Transverse colon (tissue), 4 donors: ENCODE data around the gene NCKIPSD.

Experiments
- CTCF ChIP-seq, 5 experiments: fragments of 200-600 bp in 3 of 5; fragments of 450-650 bp in 2 of 5; sonication (generic) in 3 of 5; IDR thresholded peaks; 1 replicate in 2 of 5; 2 replicates in 3 of 5; pipeline ENCODE4 v1.5.1; 2016 to 2017; ENCODE audit warnings: antibody characterized with exemption in 5 of 5, inconsistent platforms in 3 of 5, mild to moderate bottlenecking in 2 of 5, moderate library complexity in 1 of 5
- EP300 ChIP-seq: sonication (generic); formaldehyde crosslinking; IDR thresholded peaks from one replicate; pipeline ENCODE4 v1.6.1; 2017; ENCODE audit warnings: antibody characterized with exemption, low read depth
- POLR2A ChIP-seq: fragments of 450-650 bp; IDR thresholded peaks from one replicate; pipeline ENCODE4 v1.6.1; 2016; ENCODE audit warnings: antibody characterized with exemption, mild to moderate bottlenecking, moderate library complexity
- POLR2AphosphoS5 ChIP-seq, 3 donors: sonication (generic); formaldehyde crosslinking; IDR thresholded peaks; one replicate each; pipeline ENCODE4 v1.6.1; 2016; ENCODE audit warnings: antibody characterized with exemption in 3 of 3

GRCh38 chr3:48697952-48698351 is 12.2 kb upstream of the NCKIPSD start:
- TF ChIP-seq CTCF (IDR thresholded peaks at IDR 0.05) (no peak), POLR2AphosphoS5 (IDR thresholded peaks at IDR 0.05) (no peak), POLR2A (no peak), EP300 (no peak)
